ENCODE results near the gene PFDN6. TPM values are rescaled to one million over a fixed set of nuclear protein-coding genes. Genes with fewer than 3 reads are reported as not detected.
A peak's percentile ranks its signal among the peaks of the same experiment; 100 is the strongest.

PFDN6 gene
- total and polyA plus RNA-seq, 10 of the 15 experiments (the other 5 are each of a cell fraction or from before 2014, with no cell fraction given), result 3.1 to 168 (median 82.6) TPM

DNA sequence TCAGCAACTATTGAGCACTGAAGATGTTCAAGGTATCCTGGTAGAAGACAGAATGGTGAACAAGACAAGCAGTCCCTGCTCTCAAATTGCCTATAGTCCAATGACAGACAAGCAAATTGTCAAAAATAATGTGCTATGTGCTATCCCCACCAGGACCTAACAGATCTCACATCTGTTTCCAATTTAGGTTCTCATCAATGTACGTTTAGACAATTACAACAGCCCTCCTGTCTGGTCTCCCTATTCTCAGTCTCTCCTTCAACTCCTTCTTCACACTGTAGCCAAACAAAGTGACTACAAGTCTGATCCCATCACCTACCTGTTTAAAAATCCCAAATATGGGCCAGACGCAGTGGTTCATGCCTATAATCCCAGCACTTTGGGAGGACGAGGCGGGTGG lies 17.0 kb downstream of the PFDN6 start (continued):
- TF ChIP-seq SMAD5 (IDR thresholded peaks at IDR 0.05; ENCODE audit: low read depth) (no peak), PAX8 (IDR thresholded peaks at IDR 0.05) (no peak), GABPA (IDR thresholded peaks at IDR 0.05; ENCODE audit: low read depth) (no peak)

DNA sequence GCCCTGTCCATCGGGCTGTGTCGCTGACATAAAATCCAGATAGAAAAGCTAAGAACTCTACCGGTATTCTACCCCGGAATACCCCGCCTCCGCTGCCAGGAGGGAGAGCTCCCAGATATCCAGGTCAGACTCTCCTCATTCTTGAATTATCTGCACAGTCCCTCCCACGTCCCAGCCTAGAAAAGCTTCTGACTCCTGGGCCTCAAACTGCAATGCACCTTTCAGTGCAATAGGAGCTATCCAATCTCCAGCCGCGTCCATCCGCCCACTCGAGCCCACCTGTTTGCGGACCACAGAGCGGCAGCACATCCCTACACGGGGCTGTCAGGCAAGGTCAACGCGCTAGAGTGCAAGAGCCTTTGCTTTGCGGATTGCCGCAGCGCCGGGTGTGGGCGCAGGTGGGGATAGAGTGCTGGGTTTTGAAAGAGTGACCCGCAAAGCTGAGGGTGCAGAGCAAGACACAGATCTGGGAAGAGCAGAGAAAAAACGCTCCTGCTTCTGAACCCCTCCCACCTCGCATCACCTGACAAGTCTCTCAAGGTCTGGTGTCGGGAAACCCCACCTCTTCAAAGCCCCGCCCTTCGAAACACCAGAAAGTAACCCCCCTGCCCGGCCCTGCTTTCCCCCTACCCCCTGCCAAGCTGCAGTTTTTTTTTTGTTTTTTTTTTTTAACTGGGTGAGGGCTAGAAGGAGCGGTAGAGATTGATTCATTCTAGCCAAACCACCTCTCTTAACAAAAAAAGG lies 23.1 kb downstream of the PFDN6 start:
- Histone ChIP-seq H3K36me3 (ENCODE audit: control insufficient read depth in 2 of 2, insufficient read depth in 2 of 2, low read length in 1 of 2) (peaks cover 0 to 4% of the 10 kb centered on the region in 2 experiments; a peak in 2 of 4 replicates), H3K9me3 (replicated peaks; ENCODE audit: control insufficient read depth, insufficient read depth, low read length) (no peaks in the 10 kb centered on the region), H4K20me1 (ENCODE audit: control insufficient read depth, insufficient read depth) (no peaks in the 10 kb centered on the region), H3K27ac (ENCODE audit: control insufficient read depth, insufficient read depth) (peak overlapping the region; percentile 96), H3K4me3 (peak overlapping the region; percentile 99), H3K9ac (ENCODE audit: control insufficient read depth, insufficient read depth, low read length) (peak overlapping the region; percentile 97), H2AFZ (ENCODE audit: control insufficient read depth, low read depth, low read length) (no peak overlapping the region), H3K4me2 (ENCODE audit: control insufficient read depth, insufficient read depth) (peak overlapping the region; percentile 77), H3K27me3 (replicated peaks in 1 of 2; ENCODE audit: control insufficient read depth in 2 of 2, insufficient read depth in 2 of 2, low read length in 1 of 2) (no peaks in the 10 kb centered on the region), H3K4me1 (ENCODE audit: control insufficient read depth, insufficient read depth, low read length) (peaks cover 20% of the 10 kb centered on the region), H3K79me2 (ENCODE audit: control insufficient read depth, insufficient read depth, low read length) (peaks cover 61% of the 10 kb centered on the region)
- peak; percentile 80 for FAIRE-seq
- in situ Hi-C loops (cut with MboI) (no loop called here), intact Hi-C loops (cut with micrococcal nuclease; ENCODE audit: unreplicated experiment) (no loop called here)
- peak; percentile 60 for ATAC-seq
- DNase-seq (ENCODE audit: low read depth, low spot score), result no peak
- ChIA-PET RAD21 (ENCODE audit: unreplicated experiment) (interaction anchor here (0.8 to 2.1 kb wide), 9 partner anchors 8 to 35 kb away, joined by 3 to 7 read pairs (median 3); partner anchors contain the start of genes B3GALT4, PFDN6 and WDR46), CTCF (interaction anchor here (1.0 to 4.7 kb wide), 8 partner anchors 12 to 119 kb away, joined by 3 to 30 read pairs (median 4); partner anchors contain the start of genes B3GALT4, KIFC1 and RGL2), POLR2A (interaction anchor here (0.5 to 4.5 kb wide), 15 partner anchors 9 to 267 kb away, joined by 3 to 41 read pairs (median 4); partner anchors contain the start of genes B3GALT4, CUTA, PFDN6 and RGL2), SMC1A (ENCODE audit: uncharacterized antibody, unreplicated experiment) (interaction anchor here (0.7 to 2.1 kb wide), 6 partner anchors 11 to 128 kb away, joined by 3 to 7 read pairs (median 4); partner anchors contain the start of genes PFDN6 and WDR46)
- no TSS peak for BruUV-seq (replicated peaks)
- WGBS (ENCODE audit: insufficient coverage, insufficient replicate concordance, low lambda C conversion rate, missing lambda C conversion rate), result 1% methylated on average over 29 of the region's 29 CpGs
- peak; percentile 9 to 41; a peak in 1 of 4 replicates for TF ChIP-seq BHLHE40 (IDR thresholded peaks at IDR 0.05; ENCODE audit: borderline replicate concordance in 1 of 2, low read depth in 2 of 2, low read length in 1 of 2)
- TF ChIP-seq SIN3A (IDR thresholded peaks at IDR 0.05; ENCODE audit: low read depth, low read length), result peak; percentile 56; the same call in 1 of the 2 replicates
- TF ChIP-seq HDAC2 (IDR thresholded peaks at IDR 0.05), result no peak
- TF ChIP-seq BACH1 (IDR thresholded peaks at IDR 0.05; ENCODE audit: borderline replicate concordance), result 0 out of 2 replicates have a peak, but pooled peaks have one; percentile 33
- TF ChIP-seq, protein P1, sequence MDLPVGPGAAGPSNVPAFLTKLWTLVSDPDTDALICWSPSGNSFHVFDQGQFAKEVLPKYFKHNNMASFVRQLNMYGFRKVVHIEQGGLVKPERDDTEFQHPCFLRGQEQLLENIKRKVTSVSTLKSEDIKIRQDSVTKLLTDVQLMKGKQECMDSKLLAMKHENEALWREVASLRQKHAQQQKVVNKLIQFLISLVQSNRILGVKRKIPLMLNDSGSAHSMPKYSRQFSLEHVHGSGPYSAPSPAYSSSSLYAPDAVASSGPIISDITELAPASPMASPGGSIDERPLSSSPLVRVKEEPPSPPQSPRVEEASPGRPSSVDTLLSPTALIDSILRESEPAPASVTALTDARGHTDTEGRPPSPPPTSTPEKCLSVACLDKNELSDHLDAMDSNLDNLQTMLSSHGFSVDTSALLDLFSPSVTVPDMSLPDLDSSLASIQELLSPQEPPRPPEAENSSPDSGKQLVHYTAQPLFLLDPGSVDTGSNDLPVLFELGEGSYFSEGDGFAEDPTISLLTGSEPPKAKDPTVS (IDR thresholded peaks at IDR 0.05; ENCODE audit: low read depth, low read length), result no peak
- no peak for TF ChIP-seq FOXK2 (IDR thresholded peaks at IDR 0.05)
- TF ChIP-seq, protein P2, sequence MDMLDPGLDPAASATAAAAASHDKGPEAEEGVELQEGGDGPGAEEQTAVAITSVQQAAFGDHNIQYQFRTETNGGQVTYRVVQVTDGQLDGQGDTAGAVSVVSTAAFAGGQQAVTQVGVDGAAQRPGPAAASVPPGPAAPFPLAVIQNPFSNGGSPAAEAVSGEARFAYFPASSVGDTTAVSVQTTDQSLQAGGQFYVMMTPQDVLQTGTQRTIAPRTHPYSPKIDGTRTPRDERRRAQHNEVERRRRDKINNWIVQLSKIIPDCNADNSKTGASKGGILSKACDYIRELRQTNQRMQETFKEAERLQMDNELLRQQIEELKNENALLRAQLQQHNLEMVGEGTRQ (IDR thresholded peaks at IDR 0.05; ENCODE audit: borderline replicate concordance, low read depth, low read length), result peak; percentile 54
- TF ChIP-seq LARP7 (IDR thresholded peaks at IDR 0.05), result no peak
- peak; percentile 85 for TF ChIP-seq RAD51 (IDR thresholded peaks at IDR 0.05)
- TF ChIP-seq, protein P3, sequence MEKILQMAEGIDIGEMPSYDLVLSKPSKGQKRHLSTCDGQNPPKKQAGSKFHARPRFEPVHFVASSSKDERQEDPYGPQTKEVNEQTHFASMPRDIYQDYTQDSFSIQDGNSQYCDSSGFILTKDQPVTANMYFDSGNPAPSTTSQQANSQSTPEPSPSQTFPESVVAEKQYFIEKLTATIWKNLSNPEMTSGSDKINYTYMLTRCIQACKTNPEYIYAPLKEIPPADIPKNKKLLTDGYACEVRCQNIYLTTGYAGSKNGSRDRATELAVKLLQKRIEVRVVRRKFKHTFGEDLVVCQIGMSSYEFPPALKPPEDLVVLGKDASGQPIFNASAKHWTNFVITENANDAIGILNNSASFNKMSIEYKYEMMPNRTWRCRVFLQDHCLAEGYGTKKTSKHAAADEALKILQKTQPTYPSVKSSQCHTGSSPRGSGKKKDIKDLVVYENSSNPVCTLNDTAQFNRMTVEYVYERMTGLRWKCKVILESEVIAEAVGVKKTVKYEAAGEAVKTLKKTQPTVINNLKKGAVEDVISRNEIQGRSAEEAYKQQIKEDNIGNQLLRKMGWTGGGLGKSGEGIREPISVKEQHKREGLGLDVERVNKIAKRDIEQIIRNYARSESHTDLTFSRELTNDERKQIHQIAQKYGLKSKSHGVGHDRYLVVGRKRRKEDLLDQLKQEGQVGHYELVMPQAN (conservative IDR thresholded peaks at IDR 0.05), result peak; percentile 79
- TF ChIP-seq, protein P4, sequence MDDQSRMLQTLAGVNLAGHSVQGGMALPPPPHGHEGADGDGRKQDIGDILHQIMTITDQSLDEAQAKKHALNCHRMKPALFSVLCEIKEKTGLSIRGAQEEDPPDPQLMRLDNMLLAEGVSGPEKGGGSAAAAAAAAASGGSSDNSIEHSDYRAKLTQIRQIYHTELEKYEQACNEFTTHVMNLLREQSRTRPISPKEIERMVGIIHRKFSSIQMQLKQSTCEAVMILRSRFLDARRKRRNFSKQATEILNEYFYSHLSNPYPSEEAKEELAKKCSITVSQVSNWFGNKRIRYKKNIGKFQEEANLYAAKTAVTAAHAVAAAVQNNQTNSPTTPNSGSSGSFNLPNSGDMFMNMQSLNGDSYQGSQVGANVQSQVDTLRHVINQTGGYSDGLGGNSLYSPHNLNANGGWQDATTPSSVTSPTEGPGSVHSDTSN (IDR thresholded peaks at IDR 0.05; ENCODE audit: insufficient replicate concordance, low read depth, low read length), result peak; percentile 26
- peak; percentile 16 to 68; a peak in 2 of 3 replicates for TF ChIP-seq EGR1 (IDR thresholded peaks at IDR 0.05; ENCODE audit: borderline replicate concordance in 1 of 2, low read depth in 2 of 2, low read length in 2 of 2)
- no peak for TF ChIP-seq YBX1 (IDR thresholded peaks at IDR 0.05)
